K562 (cell line): Measurements from ENCODE around the gene SMYD2. TPM values are rescaled to one million over a fixed set of nuclear protein-coding genes. Genes with fewer than 3 reads are reported as not detected.

Experiments used
- ATAC-seq: fragments of 200-7000 bp; cut with Tn5 transposase; 3 replicates; pipeline ENCODE4 v1.9.1; 2020; ENCODE audit warnings: moderate library complexity
- BruUV-seq: library from RNA; stranded (reverse); fragments of 400-500 nt; replicated peaks from 2 replicates; lab custom pipeline; 2021; lab: Mats Ljungman, UMichigan
- CTCF ChIA-PET: fragments of 300-600 bp; formaldehyde crosslinking; extraction: SDS; loops from one replicate; lab custom pipeline; 2021; ENCODE audit warnings: low intra/inter-chr PET ratio; lab: Yijun Ruan, JAX
- POLR2A ChIA-PET: fragments of 300-600, 350-650 bp; sonication (Branson Sonifier 250); formaldehyde crosslinking; extraction: SDS; loops from one replicate; lab custom pipeline; 2021; ENCODE audit warnings: antibody characterized with exemption, inconsistent platforms; lab: Yijun Ruan, JAX
- DNase-seq, 4 experiments: peaks; one replicate each; pipeline versions ENCODE4 v3.0.0 to v3.0.0-alpha.2; 2011 to 2018; ENCODE audit warnings: low spot score in 3 of 4, mixed read lengths in 3 of 4; ENCODE audit errors: extremely low read depth in 1 of 4
- FAIRE-seq: peaks from 2 replicates; lab custom pipeline; 2011; peaks lifted over from hg19 to GRCh38; lab: Jason Lieb, UNC
- H2AFZ ChIP-seq: 2 replicates; pipeline ENCODE4 v1.6.0; 2011; ENCODE audit warnings: low read depth, low read length, control low read depth, inconsistent platforms
- H3K27ac ChIP-seq: fragments of 200-600 bp; 3 replicates; pipeline ENCODE4 v1.8.0; 2011; ENCODE audit warnings: low read depth, mild to moderate bottlenecking, control low read depth, inconsistent platforms, low read length, moderate library complexity, mixed read lengths; ENCODE audit errors: extremely low read depth
- H3K27me3 ChIP-seq, 2 experiments: fragments of 300-600 bp in 1 of 2; 2 replicates in 1 of 2; 3 replicates in 1 of 2; pipeline versions ENCODE4 v1.6.0 to v1.8.0; 2011; ENCODE audit warnings: inconsistent platforms in 2 of 2, low read length in 2 of 2, mild to moderate bottlenecking in 1 of 2, mixed read lengths in 1 of 2, moderate library complexity in 1 of 2; ENCODE audit not compliant: control insufficient read depth in 2 of 2, insufficient read depth in 2 of 2
- H3K36me3 ChIP-seq: fragments of 300-600 bp; 3 replicates; pipeline ENCODE4 v1.8.0; 2011; ENCODE audit warnings: mild to moderate bottlenecking, low read length, inconsistent platforms; ENCODE audit not compliant: control insufficient read depth, insufficient read depth
- H3K4me1 ChIP-seq, 2 experiments: fragments of 200-600 bp in 1 of 2; replicated peaks in 1 of 2; 2 replicates in 1 of 2; 3 replicates in 1 of 2; pipeline versions ENCODE4 v1.5.1 to v1.8.0; 2011; ENCODE audit warnings: inconsistent platforms in 2 of 2, low read length in 2 of 2, mild to moderate bottlenecking in 1 of 2, mixed read lengths in 1 of 2, moderate library complexity in 1 of 2; ENCODE audit not compliant: control insufficient read depth in 2 of 2, insufficient read depth in 2 of 2
- H3K4me2 ChIP-seq: 2 replicates; pipeline ENCODE4 v1.6.1; 2011; ENCODE audit warnings: low read length, control low read depth, inconsistent platforms, mixed read lengths; ENCODE audit not compliant: insufficient read depth
- H3K4me3 ChIP-seq: fragments of 200-600 bp; sonication (generic), shearing (Covaris generic); 2 replicates; pipeline ENCODE4 v1.5.1; 2016; ENCODE audit warnings: control low read depth, inconsistent platforms
- H3K79me2 ChIP-seq: fragments of 200-600 bp; 3 replicates; pipeline ENCODE4 v1.8.0; 2011; ENCODE audit warnings: low read length, inconsistent platforms; ENCODE audit not compliant: control insufficient read depth, insufficient read depth
- H3K9ac ChIP-seq, 2 experiments: 2 replicates each; pipeline versions ENCODE4 v1.6.0 to v1.6.1; 2011; ENCODE audit warnings: low read depth in 2 of 2, low read length in 2 of 2, control low read depth in 1 of 2, inconsistent platforms in 1 of 2, mild to moderate bottlenecking in 1 of 2, mixed read lengths in 1 of 2; ENCODE audit not compliant: insufficient read depth in 1 of 2
- H3K9me1 ChIP-seq: one replicate; pipeline ENCODE4 v1.6.0; 2011; ENCODE audit warnings: inconsistent platforms, mild to moderate bottlenecking, low read length, moderate library complexity; ENCODE audit not compliant: control insufficient read depth, insufficient read depth
- H3K9me3 ChIP-seq: replicated peaks from 2 replicates; pipeline ENCODE4 v1.5.1; 2011; ENCODE audit warnings: low read depth, low read length, inconsistent platforms; ENCODE audit not compliant: control insufficient read depth, insufficient read depth
- H4K20me1 ChIP-seq: replicated peaks from 2 replicates; pipeline ENCODE4 v1.6.1; 2011; ENCODE audit warnings: low read length, inconsistent platforms, mixed read lengths; ENCODE audit not compliant: control insufficient read depth, insufficient read depth
- RFX7 ChIP-seq: fragments of 250-450 bp; sonication (Bioruptor Pico); IDR thresholded peaks from 2 replicates; pipeline ENCODE4 v1.5.1; 2021; ENCODE audit warnings: mild to moderate bottlenecking
- RNF2 ChIP-seq: sonication (generic); IDR thresholded peaks from 2 replicates; pipeline ENCODE4 v1.6.1; 2016
- TFE3 ChIP-seq: fragments of 450-650 bp; formaldehyde crosslinking; IDR thresholded peaks from 2 replicates; pipeline ENCODE4 v1.4.0; 2020; ENCODE audit warnings: mild to moderate bottlenecking, mixed read lengths
- ZBTB7A ChIP-seq: IDR thresholded peaks from 2 replicates; pipeline ENCODE4 v1.6.1; 2011; ENCODE audit warnings: low read depth, mild to moderate bottlenecking, low read length, moderate library complexity, borderline replicate concordance; ENCODE audit not compliant: control insufficient read depth
- ZNF174 ChIP-seq: fragments of 250-450 bp; sonication (Bioruptor Pico); IDR thresholded peaks from 2 replicates; pipeline ENCODE4 v1.4.0; 2020; ENCODE audit warnings: mild to moderate bottlenecking
- ZNF212 ChIP-seq: fragments of 450-650 bp; formaldehyde crosslinking; IDR thresholded peaks from 2 replicates; pipeline ENCODE4 v1.4.0; 2020; ENCODE audit warnings: mild to moderate bottlenecking
- WGBS: fragments of 100-300 bp; shearing (Covaris generic); methylation state at CpG from one replicate; pipeline ENCODE4 v1.1.6; 2016; ENCODE audit warnings: low coverage, mixed read lengths; ENCODE audit not compliant: insufficient coverage; ENCODE audit errors: missing lambda C conversion rate; 5-methylcytosine and 5-hydroxymethylcytosine counted together
- in situ Hi-C: fragments of 300-500 bp; cut with MboI; formaldehyde crosslinking; loops from 4 replicates; pipeline ENCODE4 v1.15.0; 2018; ENCODE audit warnings: inconsistent platforms, mixed read lengths
- intact Hi-C: fragments of 100-400 bp; cut with micrococcal nuclease; formaldehyde crosslinking; loops from 2 replicates; pipeline ENCODE4 v1.14.2; 2022
- polyA plus RNA-seq, 8 experiments: library from polyadenylated mRNA; depleted of rRNA in 4 of 8; stranded (reverse) in 5 of 8; unstranded in 3 of 8; fragments of >200 nt; fragmentation: Nextera tagmentation in 2 of 8; fragmentation: Illumina TruSeq in 1 of 8; extraction: Ambion mirVana in 2 of 8; extraction: Trizol in 1 of 8; gene quantifications; 2 replicates each; pipeline versions ENCODE4 v1.2.1 to v1.2.3, GENCODE V29; 2011 to 2014; ENCODE audit warnings: inconsistent platforms in 1 of 8, missing spikeins in 1 of 8
- total RNA-seq, 7 experiments: library from RNA; depleted of rRNA in 6 of 7; stranded (reverse); fragments of >200 nt in 6 of 7; fragmentation: Illumina TruSeq in 2 of 7; extraction: Trizol in 2 of 7; gene quantifications; 2 replicates each; pipeline versions ENCODE4 v1.2.1 to v1.2.3, GENCODE V29; 2011 to 2021; ENCODE audit warnings: low replicate concordance in 1 of 7
- TF ChIP-seq, protein P1 (sequence below): IDR thresholded peaks from 2 replicates; pipeline ENCODE4 v1.6.1; 2011; ENCODE audit warnings: borderline replicate concordance, low read depth, mild to moderate bottlenecking, moderate library complexity, low read length; ENCODE audit not compliant: insufficient read depth, poor library complexity, severe bottlenecking
- TF ChIP-seq, protein P2 (sequence below), 3 experiments: IDR thresholded peaks in 2 of 3; conservative IDR thresholded peaks in 1 of 3; 2 replicates each; pipeline ENCODE4 v1.5.1; 2011 to 2012; ENCODE audit warnings: low read length in 3 of 3, mild to moderate bottlenecking in 3 of 3, control low read depth in 2 of 3, improper control_type of control experiment in 1 of 3, inconsistent platforms in 1 of 3, low read depth in 1 of 3, mixed read lengths in 1 of 3, moderate library complexity in 1 of 3; ENCODE audit not compliant: insufficient read depth in 2 of 3

SMYD2 gene
- total and polyA plus RNA-seq, 9 of the 15 experiments (the other 6 are each of a cell fraction or from before 2014, with no cell fraction given), result 13.8 to 81.3 (median 39.9) TPM

DNA sequence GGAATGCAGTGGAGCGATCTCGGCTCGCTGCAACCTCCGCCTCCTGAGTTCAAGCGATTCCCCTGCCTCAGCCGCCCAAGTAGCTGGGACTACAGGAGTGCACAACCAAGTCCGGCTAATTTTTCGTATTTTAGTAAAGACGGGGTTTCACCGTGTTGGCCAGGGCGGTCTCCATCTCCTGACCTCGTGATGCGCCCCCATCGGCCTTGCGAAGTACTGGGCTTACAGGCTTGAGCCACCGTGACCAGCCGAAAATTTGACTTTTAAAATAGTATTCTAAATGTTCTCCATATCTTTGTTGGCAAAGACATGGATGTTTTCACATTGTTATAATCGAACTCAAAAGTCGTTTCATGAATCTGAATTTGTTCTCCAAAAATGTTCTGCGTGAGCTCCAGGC lies 36.7 kb upstream of the SMYD2 start:
- H3K9me3 ChIP-seq, result no peaks in the 10 kb centered on the region
- H3K4me1 ChIP-seq, result no peaks in the 10 kb centered on the region
- TF ChIP-seq ZBTB7A (no peak), RFX7 (CRISPR knock-in tag) (no peak), ZNF212 (CRISPR knock-in tag) (no peak), RNF2 (0 out of 2 replicates have a peak, but pooled peaks have one; percentile 24), ZNF174 (CRISPR knock-in tag) (no peak), TFE3 (CRISPR knock-in tag) (peak; percentile 11; the same call in 1 of the 2 replicates)
- TF ChIP-seq, protein P1, sequence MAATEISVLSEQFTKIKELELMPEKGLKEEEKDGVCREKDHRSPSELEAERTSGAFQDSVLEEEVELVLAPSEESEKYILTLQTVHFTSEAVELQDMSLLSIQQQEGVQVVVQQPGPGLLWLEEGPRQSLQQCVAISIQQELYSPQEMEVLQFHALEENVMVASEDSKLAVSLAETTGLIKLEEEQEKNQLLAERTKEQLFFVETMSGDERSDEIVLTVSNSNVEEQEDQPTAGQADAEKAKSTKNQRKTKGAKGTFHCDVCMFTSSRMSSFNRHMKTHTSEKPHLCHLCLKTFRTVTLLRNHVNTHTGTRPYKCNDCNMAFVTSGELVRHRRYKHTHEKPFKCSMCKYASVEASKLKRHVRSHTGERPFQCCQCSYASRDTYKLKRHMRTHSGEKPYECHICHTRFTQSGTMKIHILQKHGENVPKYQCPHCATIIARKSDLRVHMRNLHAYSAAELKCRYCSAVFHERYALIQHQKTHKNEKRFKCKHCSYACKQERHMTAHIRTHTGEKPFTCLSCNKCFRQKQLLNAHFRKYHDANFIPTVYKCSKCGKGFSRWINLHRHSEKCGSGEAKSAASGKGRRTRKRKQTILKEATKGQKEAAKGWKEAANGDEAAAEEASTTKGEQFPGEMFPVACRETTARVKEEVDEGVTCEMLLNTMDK, result peak; percentile 87
- TF ChIP-seq, protein P2, sequence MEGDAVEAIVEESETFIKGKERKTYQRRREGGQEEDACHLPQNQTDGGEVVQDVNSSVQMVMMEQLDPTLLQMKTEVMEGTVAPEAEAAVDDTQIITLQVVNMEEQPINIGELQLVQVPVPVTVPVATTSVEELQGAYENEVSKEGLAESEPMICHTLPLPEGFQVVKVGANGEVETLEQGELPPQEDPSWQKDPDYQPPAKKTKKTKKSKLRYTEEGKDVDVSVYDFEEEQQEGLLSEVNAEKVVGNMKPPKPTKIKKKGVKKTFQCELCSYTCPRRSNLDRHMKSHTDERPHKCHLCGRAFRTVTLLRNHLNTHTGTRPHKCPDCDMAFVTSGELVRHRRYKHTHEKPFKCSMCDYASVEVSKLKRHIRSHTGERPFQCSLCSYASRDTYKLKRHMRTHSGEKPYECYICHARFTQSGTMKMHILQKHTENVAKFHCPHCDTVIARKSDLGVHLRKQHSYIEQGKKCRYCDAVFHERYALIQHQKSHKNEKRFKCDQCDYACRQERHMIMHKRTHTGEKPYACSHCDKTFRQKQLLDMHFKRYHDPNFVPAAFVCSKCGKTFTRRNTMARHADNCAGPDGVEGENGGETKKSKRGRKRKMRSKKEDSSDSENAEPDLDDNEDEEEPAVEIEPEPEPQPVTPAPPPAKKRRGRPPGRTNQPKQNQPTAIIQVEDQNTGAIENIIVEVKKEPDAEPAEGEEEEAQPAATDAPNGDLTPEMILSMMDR (IDR thresholded peaks at IDR 0.05 in 2 of 3, conservative IDR thresholded peaks at IDR 0.05 in 1 of 3; ENCODE audit: insufficient read depth in 2 of 3, low read depth in 1 of 3, low read length in 3 of 3), result peak; percentile 6 to 41 (median 17); a peak in 2 of 6 replicates
- 16% methylated on average over 20 of the region's 20 CpGs for WGBS
- H3K27me3 ChIP-seq, result peaks cover 10 to 15% of the 10 kb centered on the region in 2 experiments; a peak in 4 of 5 replicates
- no peak overlapping the region for H3K27ac ChIP-seq
- no peaks in the 10 kb centered on the region for H3K79me2 ChIP-seq
- H4K20me1 ChIP-seq, result no peaks in the 10 kb centered on the region
- no peak overlapping the region for H3K9ac ChIP-seq
- ChIA-PET CTCF (no interaction called here), POLR2A (interaction anchor here (1.6 kb wide), 1 partner anchor 14 kb away, joined by 3 read pairs; no protein-coding TSS in a partner anchor)
- H2AFZ ChIP-seq, result 0 out of 2 replicates have a peak overlapping the region, but pooled peaks have one; percentile 15
- H3K4me2 ChIP-seq, result no peak overlapping the region; the same call in 1 of the 2 replicates
- intact Hi-C loops (no loop called here), in situ Hi-C loops (no loop called here)
- no peak overlapping the region for H3K4me3 ChIP-seq
- H3K36me3 ChIP-seq, result no peaks in the 10 kb centered on the region
- H3K9me1 ChIP-seq, result no peaks in the 10 kb centered on the region
- BruUV-seq, result no TSS peak
- ATAC-seq, result peak; percentile 92
- peak; percentile 52 for FAIRE-seq
- DNase-seq, result peak in 1 of 4 experiments; percentile 23
